ENCODE data around the gene CENPE.

Gene CENPE

DNA sequence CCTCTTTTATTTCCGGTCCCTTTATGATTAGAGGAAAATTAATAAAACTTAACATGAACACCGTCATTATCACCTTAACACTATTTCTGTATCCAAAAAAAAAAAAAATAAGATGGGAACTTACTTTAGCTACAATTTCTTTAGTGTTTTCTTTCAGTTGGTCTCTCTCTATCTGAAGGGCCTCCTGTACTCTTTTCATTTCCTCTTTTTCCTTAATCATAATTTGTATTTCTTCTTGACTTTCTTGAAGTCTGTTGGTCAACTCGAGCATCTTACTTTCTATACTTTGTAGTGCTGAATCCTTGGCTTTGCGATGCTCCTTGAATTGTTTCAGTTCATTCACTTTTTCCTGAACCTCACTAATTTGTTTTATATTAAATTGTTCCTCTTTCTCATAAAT lies 53.2 kb downstream of the CENPE start:
- TF ChIP-seq, protein P1, sequence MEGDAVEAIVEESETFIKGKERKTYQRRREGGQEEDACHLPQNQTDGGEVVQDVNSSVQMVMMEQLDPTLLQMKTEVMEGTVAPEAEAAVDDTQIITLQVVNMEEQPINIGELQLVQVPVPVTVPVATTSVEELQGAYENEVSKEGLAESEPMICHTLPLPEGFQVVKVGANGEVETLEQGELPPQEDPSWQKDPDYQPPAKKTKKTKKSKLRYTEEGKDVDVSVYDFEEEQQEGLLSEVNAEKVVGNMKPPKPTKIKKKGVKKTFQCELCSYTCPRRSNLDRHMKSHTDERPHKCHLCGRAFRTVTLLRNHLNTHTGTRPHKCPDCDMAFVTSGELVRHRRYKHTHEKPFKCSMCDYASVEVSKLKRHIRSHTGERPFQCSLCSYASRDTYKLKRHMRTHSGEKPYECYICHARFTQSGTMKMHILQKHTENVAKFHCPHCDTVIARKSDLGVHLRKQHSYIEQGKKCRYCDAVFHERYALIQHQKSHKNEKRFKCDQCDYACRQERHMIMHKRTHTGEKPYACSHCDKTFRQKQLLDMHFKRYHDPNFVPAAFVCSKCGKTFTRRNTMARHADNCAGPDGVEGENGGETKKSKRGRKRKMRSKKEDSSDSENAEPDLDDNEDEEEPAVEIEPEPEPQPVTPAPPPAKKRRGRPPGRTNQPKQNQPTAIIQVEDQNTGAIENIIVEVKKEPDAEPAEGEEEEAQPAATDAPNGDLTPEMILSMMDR (IDR thresholded peaks at IDR 0.05; ENCODE audit: low read depth, low read length) = no peak
- no peak for DNase-seq
- H3K36me3 ChIP-seq = peaks cover 68% of the 10 kb centered on the region

DNA sequence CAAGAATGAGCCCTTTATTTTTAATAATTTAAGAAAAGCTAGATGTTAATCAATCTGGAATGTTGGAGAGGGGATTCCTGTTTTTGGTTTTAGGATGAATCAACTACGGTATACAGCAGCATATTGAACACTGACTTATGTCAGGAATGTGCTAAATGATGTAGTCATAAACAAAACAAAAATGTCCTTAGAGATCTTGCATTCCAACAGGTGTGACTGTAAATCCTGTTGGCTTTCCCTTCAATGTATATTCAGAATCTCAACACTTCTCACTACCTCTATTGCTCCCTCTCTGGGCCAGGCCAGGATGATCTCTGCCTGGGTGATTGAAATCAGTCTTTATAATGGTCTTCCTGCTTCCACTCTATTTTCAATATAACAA lies 60.7 kb downstream of the CENPE start:
- Histone ChIP-seq H3K9me3 (ENCODE audit: severe bottlenecking) (no peaks in the 10 kb centered on the region), H3K36me3 (peaks cover 66% of the 10 kb centered on the region), H3K27me3 (ENCODE audit: insufficient read depth, low read depth, severe bottlenecking) (no peaks in the 10 kb centered on the region), H3K4me3 (ENCODE audit: low read depth, low read length) (no peak overlapping the region), H3K27ac (no peak overlapping the region)
- TF ChIP-seq, protein P1 (IDR thresholded peaks at IDR 0.05; ENCODE audit: low read depth, low read length) = no peak
- DNase-seq = no peak

More for the DNA sequence above, 53.2 kb downstream of the CENPE start:
- Histone ChIP-seq H3K27me3 (ENCODE audit: insufficient read depth, low read depth, severe bottlenecking) (no peaks in the 10 kb centered on the region), H3K27ac (no peak overlapping the region), H3K9me3 (ENCODE audit: severe bottlenecking) (no peaks in the 10 kb centered on the region), H3K4me3 (ENCODE audit: low read depth, low read length) (no peak overlapping the region)

DNA sequence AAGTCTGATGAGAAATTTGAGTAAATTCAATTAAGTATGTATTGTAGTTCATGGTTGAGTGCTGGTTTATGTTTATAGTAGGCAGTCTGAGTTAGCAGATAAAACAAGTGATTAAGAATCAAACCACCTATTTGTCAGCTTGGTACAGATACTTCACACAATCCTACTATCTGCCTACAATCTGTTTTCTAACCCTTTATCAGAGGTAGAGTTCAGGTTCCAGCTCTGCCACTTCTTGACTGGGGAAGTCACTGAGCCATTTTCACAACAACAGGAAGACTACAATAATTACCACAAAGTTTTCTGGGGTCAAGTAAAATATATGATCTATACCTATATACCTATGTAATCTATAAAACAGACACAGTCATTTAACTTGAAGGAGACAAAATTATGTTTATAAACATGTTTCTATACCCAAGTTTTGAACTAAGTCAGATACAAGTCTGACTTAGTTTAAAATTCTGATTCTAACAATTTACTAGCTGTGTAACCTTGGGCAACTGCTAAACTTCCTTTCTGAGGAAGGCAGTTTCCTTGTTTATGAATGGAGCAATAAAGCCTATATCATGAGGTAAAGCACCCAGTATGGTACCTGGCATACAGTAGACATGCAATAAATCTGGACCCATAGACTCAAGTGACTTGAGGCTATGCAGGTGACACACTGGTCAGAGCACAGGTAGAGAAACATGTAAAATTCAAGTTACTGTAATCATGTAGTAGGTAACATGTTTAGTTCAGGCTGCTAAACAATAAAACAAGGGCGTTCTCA lies 61.3 kb downstream of the CENPE start:
- Histone ChIP-seq H3K27me3 (ENCODE audit: insufficient read depth, low read depth, severe bottlenecking) (no peaks in the 10 kb centered on the region), H3K36me3 (peaks cover 60% of the 10 kb centered on the region), H3K27ac (no peak overlapping the region), H3K4me3 (ENCODE audit: low read depth, low read length) (no peak overlapping the region), H3K9me3 (ENCODE audit: severe bottlenecking) (no peaks in the 10 kb centered on the region)
- TF ChIP-seq, protein P1 (IDR thresholded peaks at IDR 0.05; ENCODE audit: low read depth, low read length) = no peak
- no peak for DNase-seq

DNA sequence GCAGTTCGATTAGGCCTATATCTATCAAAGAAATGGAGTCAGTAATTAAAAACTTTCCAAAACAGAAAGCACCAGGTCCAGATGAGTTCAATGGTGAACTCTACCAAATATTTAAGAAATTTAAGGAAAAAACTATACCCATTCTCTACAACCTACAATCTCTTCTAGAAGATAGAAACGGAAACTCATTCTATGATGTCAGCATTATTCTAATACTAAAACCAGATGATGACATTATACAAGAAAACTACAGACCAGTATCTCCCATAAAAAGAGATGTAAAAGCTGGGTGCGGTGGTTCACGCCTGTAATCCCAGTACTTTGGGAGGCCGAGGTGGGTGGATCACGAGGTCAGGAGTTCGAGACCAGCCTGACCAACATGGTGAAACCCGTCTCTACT lies 69.0 kb downstream of the CENPE start:
- H3K9me3 ChIP-seq (ENCODE audit: severe bottlenecking) = no peaks in the 10 kb centered on the region
- TF ChIP-seq, protein P1 (IDR thresholded peaks at IDR 0.05; ENCODE audit: low read depth, low read length) = no peak
- H3K27me3 ChIP-seq (ENCODE audit: insufficient read depth, low read depth, severe bottlenecking) = no peaks in the 10 kb centered on the region
- no peak overlapping the region for H3K27ac ChIP-seq
- DNase-seq = no peak
- no peak overlapping the region for H3K4me3 ChIP-seq (ENCODE audit: low read depth, low read length)
- peaks cover 28% of the 10 kb centered on the region for H3K36me3 ChIP-seq

DNA sequence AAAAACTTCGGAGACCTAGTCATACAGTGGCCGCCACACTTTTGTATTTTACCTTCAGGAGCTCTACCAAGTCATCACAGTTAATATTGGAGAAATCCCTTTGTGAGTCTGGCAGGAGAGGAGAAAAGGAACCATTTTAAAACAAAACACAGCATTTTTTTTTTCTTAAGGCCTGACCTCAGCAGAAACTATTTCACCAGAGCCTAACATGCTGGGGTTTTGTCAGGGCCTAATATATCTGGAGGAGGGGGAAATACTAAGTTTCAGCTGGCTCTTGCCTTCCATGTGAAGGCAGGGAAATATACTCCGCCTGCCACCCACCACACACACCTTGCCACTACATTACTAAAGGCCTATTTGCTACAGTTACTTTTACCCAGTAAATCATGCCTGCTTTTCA lies 72.0 kb downstream of the CENPE start:
- no peak for DNase-seq
- no peaks in the 10 kb centered on the region for H3K27me3 ChIP-seq (ENCODE audit: insufficient read depth, low read depth, severe bottlenecking)
- no peak overlapping the region for H3K27ac ChIP-seq
- no peak overlapping the region for H3K4me3 ChIP-seq (ENCODE audit: low read depth, low read length)
- TF ChIP-seq, protein P1 (IDR thresholded peaks at IDR 0.05; ENCODE audit: low read depth, low read length) = no peak
- H3K9me3 ChIP-seq (ENCODE audit: severe bottlenecking) = no peaks in the 10 kb centered on the region
- H3K36me3 ChIP-seq = peaks cover 29% of the 10 kb centered on the region

DNA sequence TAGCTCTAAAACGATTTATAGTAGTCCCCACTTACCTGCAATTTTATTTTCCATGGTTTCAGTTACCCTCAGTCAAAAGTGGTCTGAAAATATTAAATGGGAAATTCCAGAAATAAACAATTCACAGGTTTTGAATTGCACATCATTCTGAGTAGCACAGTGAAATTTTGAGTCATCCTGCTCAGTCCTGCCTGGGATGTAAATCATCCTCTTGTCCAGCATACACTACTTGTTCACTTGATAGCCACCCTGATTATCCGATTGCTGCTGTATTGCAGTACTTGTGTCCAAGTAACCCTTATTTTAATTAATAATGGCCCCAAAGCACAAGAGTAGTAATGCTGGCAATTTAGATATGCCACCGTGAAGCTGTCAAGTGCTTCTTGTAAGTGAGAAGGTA lies 75.0 kb downstream of the CENPE start:
- Histone ChIP-seq H3K4me3 (ENCODE audit: low read depth, low read length) (no peak overlapping the region), H3K36me3 (peaks cover 25% of the 10 kb centered on the region), H3K9me3 (ENCODE audit: severe bottlenecking) (no peaks in the 10 kb centered on the region), H3K27me3 (ENCODE audit: insufficient read depth, low read depth, severe bottlenecking) (no peaks in the 10 kb centered on the region), H3K27ac (no peak overlapping the region)
- no peak for DNase-seq
- TF ChIP-seq, protein P1 (IDR thresholded peaks at IDR 0.05; ENCODE audit: low read depth, low read length) = no peak
